ENCODE results near the gene THAP11. TPM values are rescaled to one million over a fixed set of nuclear protein-coding genes. Genes with fewer than 3 reads are reported as not detected.

THAP11 gene
- polyA plus RNA-seq, 3 donors = 17.6 to 84.2 (median 52.5) TPM

GRCh38 chr16:67877064-67877463 lies 34.9 kb downstream of the THAP11 start:
- peaks cover 0 to 2% (median 0%) of the 10 kb centered on the region in 3 donors for H3K27me3 Mint-ChIP-seq (ENCODE audit: low read depth in 3 of 3)
- no peaks in the 10 kb centered on the region for H3K27me3 ChIP-seq (ENCODE audit: control insufficient read depth in 2 of 2, insufficient read depth in 2 of 2, low read length in 2 of 2)
- no peaks in the 10 kb centered on the region for H3K9me3 ChIP-seq (replicated peaks in 1 of 2; ENCODE audit: control insufficient read depth in 1 of 2, insufficient read depth in 1 of 2, low read length in 2 of 2)
- H3K4me3 Mint-ChIP-seq = no peak overlapping the region
- TF ChIP-seq, protein P1, sequence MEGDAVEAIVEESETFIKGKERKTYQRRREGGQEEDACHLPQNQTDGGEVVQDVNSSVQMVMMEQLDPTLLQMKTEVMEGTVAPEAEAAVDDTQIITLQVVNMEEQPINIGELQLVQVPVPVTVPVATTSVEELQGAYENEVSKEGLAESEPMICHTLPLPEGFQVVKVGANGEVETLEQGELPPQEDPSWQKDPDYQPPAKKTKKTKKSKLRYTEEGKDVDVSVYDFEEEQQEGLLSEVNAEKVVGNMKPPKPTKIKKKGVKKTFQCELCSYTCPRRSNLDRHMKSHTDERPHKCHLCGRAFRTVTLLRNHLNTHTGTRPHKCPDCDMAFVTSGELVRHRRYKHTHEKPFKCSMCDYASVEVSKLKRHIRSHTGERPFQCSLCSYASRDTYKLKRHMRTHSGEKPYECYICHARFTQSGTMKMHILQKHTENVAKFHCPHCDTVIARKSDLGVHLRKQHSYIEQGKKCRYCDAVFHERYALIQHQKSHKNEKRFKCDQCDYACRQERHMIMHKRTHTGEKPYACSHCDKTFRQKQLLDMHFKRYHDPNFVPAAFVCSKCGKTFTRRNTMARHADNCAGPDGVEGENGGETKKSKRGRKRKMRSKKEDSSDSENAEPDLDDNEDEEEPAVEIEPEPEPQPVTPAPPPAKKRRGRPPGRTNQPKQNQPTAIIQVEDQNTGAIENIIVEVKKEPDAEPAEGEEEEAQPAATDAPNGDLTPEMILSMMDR (IDR thresholded peaks at IDR 0.05) = no peak
- no peak overlapping the region for H2AFZ ChIP-seq (ENCODE audit: insufficient read depth, low read depth, low read length, poor library complexity, severe bottlenecking)
- intact Hi-C loops (cut with micrococcal nuclease) = loop anchor here in 1 of 2 donors (10.0 kb wide), 1 partner anchor 58 kb away; the partner anchor contains the start of genes CTRL and PSMB10
- no peak overlapping the region for H3K4me2 ChIP-seq (replicated peaks; ENCODE audit: extremely low read depth, low read length, poor library complexity, severe bottlenecking)
- no peak overlapping the region for H3K4me3 ChIP-seq (replicated peaks in 1 of 3; ENCODE audit: low read depth in 2 of 3, low read length in 3 of 3)
- peaks cover 39% of the 10 kb centered on the region for H4K20me1 ChIP-seq (ENCODE audit: insufficient read depth, low read length)
- H3K27ac ChIP-seq (ENCODE audit: low read depth in 1 of 2, low read length in 2 of 2) = no peak overlapping the region
- H3K36me3 ChIP-seq (replicated peaks in 1 of 2; ENCODE audit: control insufficient read depth in 1 of 2, insufficient read depth in 2 of 2, low read length in 2 of 2) = peaks cover 65 to 70% of the 10 kb centered on the region in 2 donors
- 98% methylated on average over 6 of the region's 11 CpGs for WGBS (ENCODE audit: insufficient coverage)
- no peak for DNase-seq
- peak overlapping the region in 3 of 7 donors; percentile 21 to 81 (median 34) for H3K27ac Mint-ChIP-seq
- H3K4me1 Mint-ChIP-seq = peaks cover 29% of the 10 kb centered on the region
- H3K79me2 ChIP-seq (ENCODE audit: insufficient read depth, low read length) = peaks cover 39% of the 10 kb centered on the region
- H3K36me3 Mint-ChIP-seq = peaks cover 63 to 70% of the 10 kb centered on the region in 2 donors
- no peaks in the 10 kb centered on the region for H3K9me3 Mint-ChIP-seq
- peaks cover 22 to 26% of the 10 kb centered on the region in 2 donors for H3K4me1 ChIP-seq (ENCODE audit: control insufficient read depth in 1 of 2, insufficient read depth in 2 of 2, low read length in 2 of 2)
- no peak overlapping the region for H3K9ac ChIP-seq (ENCODE audit: insufficient read depth, low read length, poor library complexity, severe bottlenecking)

- TF ChIP-seq, protein P1 (IDR thresholded peaks at IDR 0.05) = no peak
- Histone ChIP-seq H3K79me2 (ENCODE audit: insufficient read depth, low read length) (peaks cover 36% of the 10 kb centered on the region), H2AFZ (ENCODE audit: insufficient read depth, low read depth, low read length, poor library complexity, severe bottlenecking) (no peak overlapping the region), H3K36me3 (replicated peaks in 1 of 2; ENCODE audit: control insufficient read depth in 1 of 2, insufficient read depth in 2 of 2, low read length in 2 of 2) (peaks cover 77 to 81% of the 10 kb centered on the region in 2 donors), H3K4me3 (replicated peaks in 1 of 3; ENCODE audit: low read depth in 2 of 3, low read length in 3 of 3) (no peak overlapping the region), H3K9ac (ENCODE audit: insufficient read depth, low read length, poor library complexity, severe bottlenecking) (no peak overlapping the region), H3K27ac (ENCODE audit: low read depth in 1 of 2, low read length in 2 of 2) (no peak overlapping the region), H3K9me3 (replicated peaks in 1 of 2; ENCODE audit: control insufficient read depth in 1 of 2, insufficient read depth in 1 of 2, low read length in 2 of 2) (no peaks in the 10 kb centered on the region), H3K4me2 (replicated peaks; ENCODE audit: extremely low read depth, low read length, poor library complexity, severe bottlenecking) (no peak overlapping the region), H3K27me3 (ENCODE audit: control insufficient read depth in 2 of 2, insufficient read depth in 2 of 2, low read length in 2 of 2) (no peaks in the 10 kb centered on the region), H3K4me1 (ENCODE audit: control insufficient read depth in 1 of 2, insufficient read depth in 2 of 2, low read length in 2 of 2) (peaks cover 15 to 18% of the 10 kb centered on the region in 2 donors), H4K20me1 (ENCODE audit: insufficient read depth, low read length) (peaks cover 39% of the 10 kb centered on the region)
- H3K36me3 Mint-ChIP-seq = peaks cover 74 to 82% of the 10 kb centered on the region in 2 donors
- no peaks in the 10 kb centered on the region for H3K9me3 Mint-ChIP-seq
- no peak for DNase-seq
- no peak overlapping the region for H3K27ac Mint-ChIP-seq
- no peak overlapping the region for H3K4me3 Mint-ChIP-seq
- peaks cover 23% of the 10 kb centered on the region for H3K4me1 Mint-ChIP-seq
- WGBS (ENCODE audit: insufficient coverage) = 100% methylated on average over 1 of the region's 6 CpGs
- peaks cover 0 to 2% (median 0%) of the 10 kb centered on the region in 3 donors for H3K27me3 Mint-ChIP-seq (ENCODE audit: low read depth in 3 of 3)
- intact Hi-C loops (cut with micrococcal nuclease) = loop anchor here in 1 of 2 donors (10.0 kb wide), 1 partner anchor 57 kb away; the partner anchor contains the start of genes CTRL and PSMB10
Measured at GRCh38 chr16:67878232-67878631, 36.1 kb downstream of the THAP11 start.
